HFFc6 (cell line): Measurements from ENCODE around the gene BACH1. TPM values are rescaled to one million over a fixed set of nuclear protein-coding genes. Genes with fewer than 3 reads are reported as not detected.
A peak's percentile ranks its signal among the peaks of the same experiment; 100 is the strongest.
"Not testable (repeated sequence)": the region's sequence is repeated elsewhere in the genome, so short reads cannot be mapped to it uniquely, and the experiment has no call there.

Experiments
- DNase-seq: peaks from one replicate; pipeline ENCODE4 v3.0.0-alpha.2; 2018
- H3K27ac Mint-ChIP-seq: 2 replicates; pipeline ENCODE4 v1.8.0; 2020; ENCODE audit warnings: mild to moderate bottlenecking, mixed read lengths
- H3K27me3 Mint-ChIP-seq: 2 replicates; pipeline ENCODE4 v1.8.0; 2021; ENCODE audit warnings: mild to moderate bottlenecking, moderate library complexity, mixed read lengths; ENCODE audit not compliant: insufficient read depth
- H3K36me3 Mint-ChIP-seq: 2 replicates; pipeline ENCODE4 v1.8.0; 2021; ENCODE audit warnings: low read depth, mixed read lengths
- H3K4me1 Mint-ChIP-seq: 2 replicates; pipeline ENCODE4 v1.8.0; 2020; ENCODE audit warnings: low read depth, mixed read lengths
- H3K4me3 Mint-ChIP-seq: 2 replicates; pipeline ENCODE4 v1.8.0; 2020; ENCODE audit warnings: mild to moderate bottlenecking, moderate library complexity, mixed read lengths
- H3K9me3 Mint-ChIP-seq: 2 replicates; pipeline ENCODE4 v1.8.0; 2020; ENCODE audit warnings: mild to moderate bottlenecking, mixed read lengths
- CTCF ChIP-seq: fragments of 200-600 bp; sonication (generic); IDR thresholded peaks from 2 replicates; pipeline ENCODE4 v1.5.0; 2021; ENCODE audit warnings: antibody characterized with exemption, mild to moderate bottlenecking
- long read RNA-seq: library from polyadenylated mRNA; unstranded; transcript quantifications from one replicate; pipeline ENCODE4 v2.0.0, GENCODE V29; 2019
- total RNA-seq, 6 experiments: library from RNA; stranded (reverse); fragmentation: NEBNext Ultra II Directional; extraction: Animal tissue kit (Norgen Biotek cat#: 25700); gene quantifications; 2 replicates in 1 of 6; 3 replicates in 5 of 6; pipeline ENCODE4 v1.2.3, GENCODE V29; 2021

BACH1 gene
- total RNA-seq = 10 to 100 TPM; 47.3 to 53.5 (median 53.1) TPM
- long read RNA-seq, full-length matches to known transcripts = 5 of 17 reads
- long read RNA-seq, partial matches to known transcripts = 3 of 17 reads
- long read RNA-seq, other reads (novel, unspliced or antisense) = 9 of 17 reads

GRCh38 chr21:29298348-29299045 lies at the start of gene BACH1:
Gene BACH1 (plus strand): TSS chr21:29298922. CDS start chr21:29321281, 22,359 bp downstream.
- peak; percentile 85 for DNase-seq
- Mint-ChIP-seq H3K27ac (peak within 1 kb of the TSS; percentile 96), H3K4me3 (peak within 1 kb of the TSS; percentile 92), H3K36me3 (peaks cover 16% of the 10 kb centered on the region), H3K27me3 (no peaks in the 10 kb centered on the region; the same call in 1 of the 2 replicates), H3K4me1 (peaks cover 46% of the 10 kb centered on the region), H3K9me3 (no peaks in the 10 kb centered on the region)
- peak; percentile 77 for TF ChIP-seq CTCF

DNA sequence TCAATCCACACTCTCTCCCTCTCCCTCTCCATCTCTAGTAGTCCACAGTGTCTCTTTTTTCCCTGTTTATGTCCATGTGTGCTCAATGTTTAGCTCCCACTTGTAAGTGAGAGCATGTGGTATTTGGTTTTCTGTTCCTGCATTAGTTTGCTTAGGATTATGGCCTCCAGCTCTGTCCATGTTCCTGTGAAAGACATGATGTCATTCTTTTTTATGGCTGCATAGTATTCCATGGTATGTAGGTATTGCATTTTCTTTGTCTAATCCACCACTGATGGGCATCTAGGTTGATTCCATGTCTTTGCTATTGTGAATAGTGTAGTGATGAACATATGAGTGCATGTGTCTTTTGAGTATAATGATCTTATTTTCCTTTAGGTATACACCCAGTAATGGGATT lies 49.4 kb upstream of the BACH1 start:
- H3K4me3 Mint-ChIP-seq, H3K27me3 Mint-ChIP-seq, DNase-seq, H3K27ac Mint-ChIP-seq: not testable (repeated sequence)
- H3K36me3 Mint-ChIP-seq = peaks cover 20% of the 10 kb centered on the region
- peaks cover 11% of the 10 kb centered on the region; the same call in 1 of the 2 replicates for H3K4me1 Mint-ChIP-seq
- H3K9me3 Mint-ChIP-seq = peaks cover 18% of the 10 kb centered on the region

GRCh38 chr21:29250636-29251035 lies 48.1 kb upstream of the BACH1 start:
- Mint-ChIP-seq H3K9me3 (peaks cover 26% of the 10 kb centered on the region), H3K36me3 (peaks cover 26% of the 10 kb centered on the region), H3K27me3 (no peaks in the 10 kb centered on the region), H3K27ac (no peak overlapping the region), H3K4me1 (peaks cover 6% of the 10 kb centered on the region), H3K4me3 (no peak overlapping the region)
- no peak for DNase-seq
- no peak for TF ChIP-seq CTCF

DNA sequence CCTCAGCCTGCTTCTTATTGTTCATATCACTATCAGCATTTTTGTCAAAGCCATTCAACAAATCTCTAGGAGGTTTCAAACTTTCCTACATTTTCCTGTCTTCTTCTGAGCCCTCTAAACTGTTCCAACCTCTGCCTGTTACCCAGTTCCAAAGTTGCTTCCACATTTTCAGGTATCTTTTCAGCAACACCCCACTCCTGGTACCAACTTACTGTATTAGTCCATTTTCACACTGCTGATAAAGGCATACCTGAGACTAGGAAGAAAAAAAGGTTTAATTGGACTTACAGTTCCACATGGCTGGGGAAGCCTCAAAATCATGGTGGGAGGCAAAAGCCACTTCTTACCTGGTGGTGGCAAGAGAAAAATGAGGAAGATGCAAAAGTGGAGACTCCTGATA lies 44.9 kb upstream of the BACH1 start:
- H3K4me3 Mint-ChIP-seq, DNase-seq, H3K27ac Mint-ChIP-seq, H3K27me3 Mint-ChIP-seq: not testable (repeated sequence)
- H3K9me3 Mint-ChIP-seq = peaks cover 29% of the 10 kb centered on the region
- H3K4me1 Mint-ChIP-seq = peaks cover 29% of the 10 kb centered on the region
- H3K36me3 Mint-ChIP-seq = peaks cover 33% of the 10 kb centered on the region

DNA sequence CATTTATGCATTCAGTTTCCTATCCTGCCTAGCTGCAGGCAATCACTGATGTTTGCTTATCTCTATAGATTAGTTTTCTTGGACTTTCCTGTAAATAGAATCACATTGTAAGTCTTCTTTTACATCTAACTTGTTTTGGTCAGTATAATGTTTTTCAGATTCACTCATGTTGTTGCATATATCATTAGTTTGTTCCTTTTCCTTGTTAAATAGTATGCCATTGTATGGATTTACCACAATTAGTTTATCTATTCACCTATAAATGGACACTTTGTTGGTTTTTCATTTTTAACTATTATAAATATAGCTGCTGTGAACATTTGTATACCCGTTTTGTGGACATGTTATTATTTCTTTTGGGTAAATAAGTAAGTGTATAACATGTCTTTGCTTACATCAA lies 44.2 kb upstream of the BACH1 start:
- Mint-ChIP-seq H3K4me3 (no peak overlapping the region), H3K27me3 (no peaks in the 10 kb centered on the region), H3K4me1 (peaks cover 36% of the 10 kb centered on the region), H3K36me3 (peaks cover 33% of the 10 kb centered on the region), H3K9me3 (peaks cover 29% of the 10 kb centered on the region), H3K27ac (no peak overlapping the region)
- no peak for DNase-seq
- TF ChIP-seq CTCF = no peak

DNA sequence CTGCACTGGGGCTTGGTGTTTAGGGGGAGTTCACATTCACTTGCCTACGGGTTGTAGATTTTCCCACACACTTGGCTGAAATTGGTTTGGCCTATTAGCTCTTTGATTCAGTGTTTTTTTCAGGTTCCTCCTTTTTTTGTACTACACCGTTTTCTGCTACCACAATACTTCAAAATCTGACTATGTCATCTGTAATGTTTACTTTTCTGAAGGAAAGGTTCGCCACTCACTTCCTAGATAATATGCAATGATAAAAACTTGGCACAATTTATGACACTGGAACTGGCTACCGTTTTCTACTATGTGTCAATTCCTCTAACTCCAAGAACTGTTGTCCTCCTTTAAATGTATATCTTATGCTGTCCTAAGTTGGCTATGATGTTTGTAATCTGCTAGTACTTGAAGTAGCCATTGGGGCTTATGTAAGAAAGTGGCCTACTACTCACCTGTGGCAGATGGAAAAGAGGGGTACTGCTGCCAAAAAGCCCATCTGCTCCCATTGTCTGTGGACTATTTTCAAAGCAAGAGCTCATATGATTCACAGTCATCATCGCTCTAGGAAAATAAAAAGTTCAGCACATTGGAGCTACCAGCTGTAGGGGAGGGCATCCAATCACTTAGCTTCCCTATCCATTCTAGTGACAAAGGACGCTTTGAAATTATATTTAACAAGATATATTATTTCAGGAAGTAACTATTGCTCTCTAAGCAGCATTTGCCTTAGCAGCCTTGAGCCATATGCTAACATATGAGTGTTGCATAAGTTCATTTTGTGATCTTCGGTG lies 42.4 kb upstream of the BACH1 start:
- peaks cover 29% of the 10 kb centered on the region for H3K9me3 Mint-ChIP-seq
- H3K4me3 Mint-ChIP-seq = no peak overlapping the region
- TF ChIP-seq CTCF = no peak
- peaks cover 51% of the 10 kb centered on the region for H3K4me1 Mint-ChIP-seq
- no peak for DNase-seq
- H3K27ac Mint-ChIP-seq = no peak overlapping the region
- H3K36me3 Mint-ChIP-seq = peaks cover 33% of the 10 kb centered on the region
- no peaks in the 10 kb centered on the region for H3K27me3 Mint-ChIP-seq
